Measurements from ENCODE around the gene RBP3. TPM values are rescaled to one million over a fixed set of nuclear protein-coding genes. Genes with fewer than 3 reads are reported as not detected.

The RBP3 gene
- polyA plus RNA-seq, 1 donor from 2014 or later = not detected

DNA sequence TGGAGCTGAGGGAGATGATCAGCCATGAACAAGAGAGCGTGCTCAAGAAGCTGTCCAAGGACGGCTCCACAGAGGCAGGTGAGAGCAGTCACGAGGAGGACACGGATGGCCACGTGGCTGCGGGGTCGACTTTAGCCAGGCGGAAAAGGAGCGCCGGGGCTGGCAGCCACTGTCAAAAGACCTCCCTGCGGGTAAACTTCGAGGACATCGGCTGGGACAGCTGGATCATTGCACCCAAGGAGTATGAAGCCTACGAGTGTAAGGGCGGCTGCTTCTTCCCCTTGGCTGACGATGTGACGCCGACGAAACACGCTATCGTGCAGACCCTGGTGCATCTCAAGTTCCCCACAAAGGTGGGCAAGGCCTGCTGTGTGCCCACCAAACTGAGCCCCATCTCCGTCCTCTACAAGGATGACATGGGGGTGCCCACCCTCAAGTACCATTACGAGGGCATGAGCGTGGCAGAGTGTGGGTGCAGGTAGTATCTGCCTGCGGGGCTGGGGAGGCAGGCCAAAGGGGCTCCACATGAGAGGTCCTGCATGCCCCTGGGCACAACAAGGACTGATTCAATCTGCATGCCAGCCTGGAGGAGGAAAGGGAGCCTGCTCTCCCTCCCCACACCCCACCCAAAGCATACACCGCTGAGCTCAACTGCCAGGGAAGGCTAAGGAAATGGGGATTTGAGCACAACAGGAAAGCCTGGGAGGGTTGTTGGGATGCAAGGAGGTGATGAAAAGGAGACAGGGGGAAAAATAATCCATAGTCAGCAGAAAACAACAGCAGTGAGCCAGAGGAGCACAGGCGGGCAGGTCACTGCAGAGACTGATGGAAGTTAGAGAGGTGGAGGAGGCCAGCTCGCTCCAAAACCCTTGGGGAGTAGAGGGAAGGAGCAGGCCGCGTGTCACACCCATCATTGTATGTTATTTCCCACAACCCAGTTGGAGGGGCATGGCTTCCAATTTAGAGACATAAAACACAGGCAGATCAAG is 22.6 kb upstream of the RBP3 start:
- no peaks in the 10 kb centered on the region for H3K36me3 Mint-ChIP-seq
- H3K27ac Mint-ChIP-seq = no peak overlapping the region
- H3K4me1 Mint-ChIP-seq = peaks cover 0 to 4% (median 0%) of the 10 kb centered on the region in 3 donors
- H3K9me3 Mint-ChIP-seq = peaks cover 0 to 3% (median 1%) of the 10 kb centered on the region in 3 donors
- H3K27me3 Mint-ChIP-seq = peaks cover 4% of the 10 kb centered on the region
- no peak overlapping the region for H3K4me3 Mint-ChIP-seq

DNA sequence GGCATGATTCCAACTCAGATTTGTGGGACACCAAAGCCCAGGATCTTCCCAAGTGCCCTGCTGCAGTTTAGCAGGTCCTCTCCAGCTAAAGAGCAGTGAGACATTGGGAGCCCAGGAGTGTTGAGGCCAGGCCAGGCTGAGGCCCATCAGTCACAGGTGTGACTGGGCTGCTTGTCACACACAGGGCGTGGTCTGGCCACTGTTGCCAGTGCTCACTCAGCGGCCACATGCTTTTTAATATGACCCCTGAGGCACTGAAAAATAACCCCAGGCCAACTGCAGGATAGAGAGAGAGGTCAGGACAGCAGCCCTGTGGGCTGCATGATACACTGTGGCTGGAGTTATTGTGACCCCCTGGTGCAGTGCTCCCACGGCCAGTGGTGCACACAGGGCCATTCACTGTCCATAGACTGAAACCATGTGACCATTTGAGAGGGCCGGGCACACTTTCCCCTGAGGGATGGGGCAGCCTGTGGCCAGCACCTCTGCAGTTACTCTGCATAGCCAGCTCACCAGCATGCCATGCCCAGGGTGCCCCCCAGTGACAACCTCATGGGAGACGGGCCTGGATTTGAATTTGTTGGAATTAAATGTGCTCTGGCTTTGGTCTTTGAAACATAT is 21.7 kb upstream of the RBP3 start:
- Mint-ChIP-seq H3K4me1 (peaks cover 0 to 4% (median 0%) of the 10 kb centered on the region in 3 donors), H3K27ac (no peak overlapping the region), H3K27me3 (peaks cover 2% of the 10 kb centered on the region), H3K36me3 (no peaks in the 10 kb centered on the region), H3K4me3 (no peak overlapping the region), H3K9me3 (peaks cover 0 to 3% (median 1%) of the 10 kb centered on the region in 3 donors)

DNA sequence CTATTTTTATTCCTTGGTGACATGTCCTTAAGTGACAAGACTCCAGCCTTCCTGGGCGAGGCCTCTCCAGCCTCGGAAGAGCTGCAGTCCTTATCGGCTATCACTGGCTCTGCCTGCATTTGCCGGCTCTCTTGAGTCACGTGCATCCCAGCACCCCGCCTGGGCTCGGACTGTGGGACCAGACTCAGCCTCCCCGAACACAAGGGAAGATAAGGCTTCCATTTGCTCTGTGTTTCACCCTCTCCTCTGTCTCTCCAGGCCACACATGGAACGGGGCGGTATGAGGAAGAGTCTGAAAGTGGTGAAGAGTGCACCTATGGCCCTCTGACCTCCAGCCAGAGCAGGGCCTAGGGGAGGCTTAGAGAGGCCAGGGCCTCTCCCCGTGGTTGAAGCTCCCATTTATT is 21.2 kb upstream of the RBP3 start:
- Mint-ChIP-seq H3K4me3 (no peak overlapping the region), H3K9me3 (peaks cover 0 to 3% (median 1%) of the 10 kb centered on the region in 3 donors), H3K27me3 (peaks cover 2% of the 10 kb centered on the region), H3K4me1 (peaks cover 0 to 4% (median 0%) of the 10 kb centered on the region in 3 donors), H3K27ac (no peak overlapping the region), H3K36me3 (no peaks in the 10 kb centered on the region)

DNA sequence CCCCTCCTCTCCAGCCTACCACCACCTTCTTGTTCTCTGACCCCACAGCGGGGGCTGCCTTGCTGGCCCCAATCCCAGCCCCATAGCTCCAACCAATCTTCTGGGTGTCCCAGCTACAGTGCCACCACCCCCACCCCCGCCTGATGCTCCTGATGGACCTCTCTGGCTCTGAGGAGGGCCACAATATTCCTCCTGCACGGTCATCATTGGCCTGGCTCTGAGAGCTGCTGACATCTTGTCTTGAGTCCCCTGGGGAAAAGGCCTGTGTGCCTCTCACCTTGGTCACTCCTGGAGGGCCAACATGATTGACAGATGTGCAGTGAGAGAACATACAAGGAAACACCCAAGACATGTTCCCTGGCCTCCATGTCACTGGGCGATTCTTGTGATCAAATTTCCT is 18.3 kb upstream of the RBP3 start:
- H3K36me3 Mint-ChIP-seq = no peaks in the 10 kb centered on the region
- H3K4me3 Mint-ChIP-seq = no peak overlapping the region

DNA sequence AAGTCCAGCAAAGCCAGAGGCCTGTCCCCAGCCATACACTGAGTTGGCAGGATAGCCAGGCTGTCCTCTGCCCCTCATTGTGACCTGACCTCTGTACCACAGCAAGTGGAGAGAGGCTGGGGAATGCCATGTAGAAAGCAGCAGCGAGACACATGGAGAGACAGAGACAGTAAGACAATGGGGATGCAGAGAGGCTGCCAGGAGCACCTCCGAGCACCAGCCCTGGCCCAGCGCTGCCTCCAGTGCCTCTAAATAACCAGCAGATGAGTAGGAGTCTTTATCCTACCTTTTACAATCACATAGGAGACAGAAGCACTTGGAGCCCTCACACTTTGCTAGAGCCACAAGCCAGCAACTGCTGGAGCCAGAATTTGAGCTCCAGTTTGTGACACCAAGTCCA is 17.8 kb upstream of the RBP3 start:
- Mint-ChIP-seq H3K27ac (no peak overlapping the region), H3K9me3 (peaks cover 0 to 3% (median 1%) of the 10 kb centered on the region in 3 donors), H3K4me1 (peaks cover 0 to 4% (median 0%) of the 10 kb centered on the region in 3 donors), H3K36me3 (no peaks in the 10 kb centered on the region), H3K27me3 (peaks cover 2% of the 10 kb centered on the region), H3K4me3 (no peak overlapping the region)

More for the DNA sequence above, 18.3 kb upstream of the RBP3 start:
- peaks cover 2% of the 10 kb centered on the region for H3K27me3 Mint-ChIP-seq
- no peak overlapping the region for H3K27ac Mint-ChIP-seq
- H3K9me3 Mint-ChIP-seq = peaks cover 0 to 3% (median 1%) of the 10 kb centered on the region in 3 donors
- peaks cover 0 to 4% (median 0%) of the 10 kb centered on the region in 3 donors for H3K4me1 Mint-ChIP-seq

DNA sequence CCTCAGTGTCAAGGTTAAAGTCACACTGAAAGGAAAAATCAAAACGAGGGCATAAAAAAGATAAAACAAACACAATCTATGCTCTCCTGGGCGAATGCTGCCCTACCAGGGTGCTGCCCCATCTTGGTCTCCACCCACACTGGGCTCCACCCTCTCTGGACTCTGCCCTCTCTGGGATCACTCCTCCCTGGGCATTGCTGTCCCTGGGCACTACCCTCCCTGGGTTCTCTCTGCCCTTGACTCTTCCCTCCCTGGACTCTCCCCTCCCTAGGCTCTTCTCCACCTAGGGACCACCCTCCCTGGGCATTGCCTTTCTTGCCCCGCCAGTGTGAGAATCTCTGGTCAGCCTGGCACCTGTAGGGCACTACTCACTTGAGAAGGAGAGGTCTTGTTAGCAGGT is 17.4 kb upstream of the RBP3 start:
- Mint-ChIP-seq H3K4me1 (peaks cover 0 to 4% (median 0%) of the 10 kb centered on the region in 3 donors), H3K36me3 (no peaks in the 10 kb centered on the region), H3K4me3 (no peak overlapping the region), H3K9me3 (peaks cover 0 to 3% (median 1%) of the 10 kb centered on the region in 3 donors), H3K27me3 (peaks cover 2% of the 10 kb centered on the region), H3K27ac (no peak overlapping the region)

DNA sequence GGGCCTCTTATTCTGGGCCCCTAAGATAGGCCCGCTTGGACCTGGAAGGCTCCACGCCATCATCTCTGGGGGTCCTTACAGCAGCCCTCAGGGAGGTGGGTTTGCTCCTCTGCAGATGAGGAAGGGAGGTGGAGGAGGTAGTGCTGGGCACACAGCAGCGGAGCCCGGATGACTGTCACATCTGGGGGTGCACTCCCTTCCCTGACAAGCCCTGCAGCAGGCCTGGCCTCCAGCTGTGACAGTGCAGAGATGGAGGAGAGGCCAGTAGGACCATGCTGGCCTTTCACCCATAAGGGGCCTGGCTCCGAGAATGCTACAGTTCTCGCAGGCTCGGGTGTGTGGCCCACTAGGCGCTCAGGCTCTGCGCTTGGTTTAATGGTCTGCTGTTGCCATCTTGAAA is 16.7 kb upstream of the RBP3 start:
- Mint-ChIP-seq H3K27ac (no peak overlapping the region), H3K36me3 (no peaks in the 10 kb centered on the region), H3K9me3 (peaks cover 0 to 3% (median 1%) of the 10 kb centered on the region in 3 donors), H3K4me1 (peaks cover 0 to 4% (median 0%) of the 10 kb centered on the region in 3 donors), H3K27me3 (peaks cover 4% of the 10 kb centered on the region), H3K4me3 (no peak overlapping the region)

DNA sequence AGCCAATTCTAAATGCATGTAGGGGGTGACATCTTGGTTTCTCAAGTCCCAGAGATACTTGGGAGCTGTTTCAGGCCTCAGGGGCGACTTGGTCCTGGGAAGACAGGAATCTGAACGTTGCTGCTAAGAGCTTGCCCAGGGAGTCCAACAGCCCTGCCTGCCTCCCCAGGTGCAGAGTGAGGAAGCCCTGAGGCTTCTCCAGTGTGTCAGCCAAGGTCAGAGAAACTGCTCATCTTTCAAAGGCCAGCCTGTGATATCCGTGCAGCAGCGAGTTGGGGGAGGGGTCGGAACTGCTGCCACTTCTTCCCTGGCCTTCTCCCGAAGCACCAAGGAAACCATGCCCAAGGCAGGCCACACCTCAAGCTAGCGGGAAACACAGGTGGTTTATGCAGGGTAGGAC is 16.2 kb upstream of the RBP3 start:
- H3K4me3 Mint-ChIP-seq = no peak overlapping the region
- peaks cover 0 to 3% (median 1%) of the 10 kb centered on the region in 3 donors for H3K9me3 Mint-ChIP-seq
- no peak overlapping the region for H3K27ac Mint-ChIP-seq
- H3K36me3 Mint-ChIP-seq = no peaks in the 10 kb centered on the region
- peaks cover 4% of the 10 kb centered on the region for H3K27me3 Mint-ChIP-seq
- peaks cover 0 to 4% (median 0%) of the 10 kb centered on the region in 3 donors for H3K4me1 Mint-ChIP-seq

DNA sequence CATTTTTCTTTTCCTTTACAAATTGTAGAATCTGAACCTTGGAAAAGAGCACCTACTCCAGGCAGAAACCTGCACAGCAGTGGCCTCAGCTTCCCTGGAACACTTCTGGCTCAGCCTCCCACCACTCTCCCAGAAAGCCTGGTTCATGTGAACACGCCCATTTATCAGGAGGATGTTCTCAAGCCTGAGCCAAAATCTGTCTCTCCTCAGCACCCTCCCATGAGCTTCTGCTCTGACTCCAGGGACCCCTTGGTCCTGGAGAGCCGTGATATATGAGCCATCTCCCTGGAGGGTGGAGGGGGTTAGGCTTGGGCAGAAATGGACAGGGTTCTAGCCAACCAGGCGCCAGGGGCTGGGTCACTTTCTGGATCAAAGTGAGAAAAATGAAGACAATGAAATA is 15.8 kb upstream of the RBP3 start:
- Mint-ChIP-seq H3K27ac (no peak overlapping the region), H3K9me3 (peaks cover 0 to 3% (median 1%) of the 10 kb centered on the region in 3 donors), H3K36me3 (no peaks in the 10 kb centered on the region), H3K27me3 (peaks cover 4% of the 10 kb centered on the region), H3K4me3 (no peak overlapping the region), H3K4me1 (peaks cover 0 to 4% (median 0%) of the 10 kb centered on the region in 3 donors)

DNA sequence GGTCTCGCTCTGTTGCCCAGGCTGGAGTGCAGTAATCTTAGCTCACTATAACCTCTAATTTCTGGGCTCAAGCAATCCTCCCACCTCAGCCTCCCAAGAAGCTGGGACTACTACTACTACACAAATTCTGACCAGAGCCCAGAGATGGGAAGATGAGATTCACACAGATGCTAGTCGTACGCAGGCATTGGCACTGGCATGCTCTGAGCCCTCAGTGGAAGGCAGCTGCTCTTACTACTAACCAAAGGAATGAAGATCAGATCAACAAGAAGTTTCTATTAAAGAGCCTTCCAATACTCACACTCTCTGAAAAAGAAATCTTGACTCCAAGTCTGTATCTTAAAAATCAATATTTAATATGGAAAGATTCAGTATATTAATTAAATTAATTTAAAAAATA is 15.2 kb upstream of the RBP3 start:
- peaks cover 0 to under 1% (median 0%) of the 10 kb centered on the region in 3 donors for H3K4me1 Mint-ChIP-seq
- no peak overlapping the region for H3K27ac Mint-ChIP-seq
- H3K36me3 Mint-ChIP-seq = no peaks in the 10 kb centered on the region
- peaks cover 7% of the 10 kb centered on the region for H3K27me3 Mint-ChIP-seq
- no peak overlapping the region for H3K4me3 Mint-ChIP-seq
- H3K9me3 Mint-ChIP-seq = peaks cover 0 to 3% (median 0%) of the 10 kb centered on the region in 3 donors

DNA sequence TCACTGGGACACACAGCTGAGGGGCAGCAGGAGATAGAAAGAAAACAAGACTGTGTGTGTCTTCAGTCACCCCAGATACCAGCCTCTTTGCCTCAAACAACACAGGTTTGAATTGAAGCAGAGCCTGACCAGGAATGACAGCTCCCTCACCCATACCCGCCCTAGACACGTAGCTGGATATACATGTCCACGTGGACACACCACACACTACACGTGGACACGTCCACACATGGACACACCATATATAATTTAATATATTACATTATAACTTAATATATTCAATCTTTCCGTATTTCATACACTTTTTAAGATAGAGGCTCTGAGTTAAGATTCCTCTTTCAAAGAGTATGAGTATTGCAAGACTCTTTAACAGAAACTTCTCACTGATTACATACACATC is 14.6 kb upstream of the RBP3 start:
- Mint-ChIP-seq H3K4me1 (no peaks in the 10 kb centered on the region), H3K27ac (no peak overlapping the region), H3K4me3 (no peak overlapping the region), H3K27me3 (peaks cover 9% of the 10 kb centered on the region), H3K36me3 (no peaks in the 10 kb centered on the region), H3K9me3 (peaks cover 0 to under 1% (median 0%) of the 10 kb centered on the region in 3 donors)

DNA sequence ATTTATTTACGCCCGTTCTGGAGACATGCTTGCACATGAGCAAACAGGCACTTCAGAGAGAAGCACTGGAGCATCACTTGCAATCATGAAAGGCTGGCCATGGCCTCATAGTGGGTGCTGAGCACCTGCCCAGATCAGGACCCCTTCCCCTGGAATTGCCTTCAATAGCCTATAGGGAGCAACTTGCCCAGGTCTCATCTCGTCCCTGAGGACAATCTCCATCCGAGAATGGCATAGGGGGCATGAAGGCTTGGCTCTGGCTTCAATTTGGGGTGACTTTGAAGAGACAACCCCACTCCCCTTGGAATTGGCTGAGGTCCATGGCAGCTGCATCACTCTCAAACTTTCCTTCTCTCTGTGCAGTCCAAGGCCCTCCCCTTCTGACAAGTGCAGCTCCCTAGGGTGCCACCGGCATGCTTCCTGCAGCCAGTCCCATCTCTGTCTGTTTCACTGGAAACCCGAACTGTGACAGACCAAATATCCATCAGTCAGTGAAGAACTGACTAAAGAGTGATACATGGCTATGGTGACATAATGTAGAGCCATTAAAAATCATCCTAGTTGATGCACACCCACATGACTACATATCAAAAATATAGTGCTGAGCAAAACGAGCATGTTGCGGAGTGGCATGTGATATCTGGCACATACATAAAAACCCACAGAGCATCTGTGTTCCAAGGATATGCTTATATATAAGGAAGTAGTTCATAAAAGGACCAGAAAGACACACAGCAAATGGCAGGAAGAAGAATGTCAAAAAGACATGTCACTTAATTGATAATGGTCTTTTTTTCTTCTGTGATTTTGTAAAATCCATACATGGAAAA is 13.5 kb upstream of the RBP3 start:
- H3K27me3 Mint-ChIP-seq = peaks cover 11% of the 10 kb centered on the region
- no peaks in the 10 kb centered on the region for H3K36me3 Mint-ChIP-seq
- no peak overlapping the region for H3K4me3 Mint-ChIP-seq
- no peaks in the 10 kb centered on the region for H3K4me1 Mint-ChIP-seq
- H3K27ac Mint-ChIP-seq = no peak overlapping the region
- H3K9me3 Mint-ChIP-seq = no peaks in the 10 kb centered on the region

- peaks cover 16% of the 10 kb centered on the region for H3K27me3 Mint-ChIP-seq
- H3K9me3 Mint-ChIP-seq = no peaks in the 10 kb centered on the region
- peaks cover 0 to 5% (median 4%) of the 10 kb centered on the region in 3 donors for H3K4me1 Mint-ChIP-seq
- H3K4me3 Mint-ChIP-seq = no peak overlapping the region
- no peaks in the 10 kb centered on the region for H3K36me3 Mint-ChIP-seq
- H3K27ac Mint-ChIP-seq = no peak overlapping the region
Observed at GRCh38 chr10:47335906-47336305, 12.3 kb upstream of the RBP3 start.

GRCh38 chr10:47336387-47337134 is 11.6 kb upstream of the RBP3 start:
- Mint-ChIP-seq H3K36me3 (no peaks in the 10 kb centered on the region), H3K4me1 (peaks cover 0 to 5% (median 4%) of the 10 kb centered on the region in 3 donors), H3K4me3 (no peak overlapping the region), H3K27ac (no peak overlapping the region), H3K27me3 (peaks cover 20% of the 10 kb centered on the region), H3K9me3 (no peaks in the 10 kb centered on the region)

All from IgD-negative memory B cell (primary cell).